NB4 (cell line): ENCODE results near the gene TPSD1.

ENCODE experiments used
- CTCF ChIP-seq: IDR thresholded peaks from one replicate; pipeline ENCODE4 v1.5.1; 2012; ENCODE audit warnings: low read depth, low read length
- MAX ChIP-seq: IDR thresholded peaks from 2 replicates; pipeline ENCODE4 v1.6.1; 2011; ENCODE audit warnings: low read depth, low read length
- MYC ChIP-seq: IDR thresholded peaks from 2 replicates; pipeline ENCODE4 v1.6.1; 2011; ENCODE audit warnings: low read depth, low read length
- POLR2A ChIP-seq: IDR thresholded peaks from 2 replicates; pipeline ENCODE4 v1.6.1; 2011; ENCODE audit warnings: mild to moderate bottlenecking; ENCODE audit not compliant: insufficient read length; ENCODE audit errors: extremely low read depth

GRCh38 chr16:1279945-1280589 lies 24.2 kb downstream of the TPSD1 start:
- TF ChIP-seq POLR2A (no peak), CTCF (no peak), MAX (no peak), MYC (no peak)
